Chondrocyte (in vitro differentiated cells): ENCODE measurements around the gene ASPDH. TPM values are rescaled to one million over a fixed set of nuclear protein-coding genes. Genes with fewer than 3 reads are reported as not detected.
A peak's percentile ranks its signal among the peaks of the same experiment; 100 is the strongest.

Experiments used
- DNase-seq: peaks from one replicate; pipeline ENCODE4 v3.0.0; 2021; ENCODE audit warnings: mixed read lengths, low spot score
- H3K27ac Mint-ChIP-seq: one replicate; pipeline ENCODE4 v1.8.0; 2021; ENCODE audit warnings: mild to moderate bottlenecking, moderate library complexity, mixed read lengths; ENCODE audit not compliant: unreplicated experiment
- H3K27me3 Mint-ChIP-seq: 2 replicates; pipeline ENCODE4 v1.8.0; 2021; ENCODE audit warnings: low read depth, mixed read lengths
- H3K36me3 Mint-ChIP-seq: 2 replicates; pipeline ENCODE4 v1.8.0; 2021; ENCODE audit warnings: low read depth, mixed read lengths
- H3K4me1 Mint-ChIP-seq: 2 replicates; pipeline ENCODE4 v1.8.0; 2021; ENCODE audit warnings: low read depth, mild to moderate bottlenecking, mixed read lengths
- H3K4me3 Mint-ChIP-seq: one replicate; pipeline ENCODE4 v1.8.0; 2021; ENCODE audit warnings: mild to moderate bottlenecking, moderate library complexity, mixed read lengths; ENCODE audit not compliant: unreplicated experiment
- H3K9me3 Mint-ChIP-seq: 2 replicates; pipeline ENCODE4 v1.8.0; 2021; ENCODE audit warnings: low read depth, mixed read lengths
- CTCF ChIP-seq: fragments of 200-600 bp; sonication (generic); IDR thresholded peaks from 2 replicates; pipeline ENCODE4 v1.5.0; 2021; ENCODE audit warnings: antibody characterized with exemption, mild to moderate bottlenecking, moderate library complexity
- total RNA-seq: library from RNA; stranded (reverse); gene quantifications from 3 replicates; pipeline ENCODE4 v1.2.1, GENCODE V29; 2021

Gene ASPDH
- total RNA-seq, 1 donor from 2014 or later: not detected

- no peak for TF ChIP-seq CTCF
- Mint-ChIP-seq H3K27me3 (peaks cover 38% of the 10 kb centered on the region), H3K9me3 (no peaks in the 10 kb centered on the region), H3K27ac (no peak overlapping the region), H3K4me1 (peaks cover 7% of the 10 kb centered on the region), H3K36me3 (no peaks in the 10 kb centered on the region), H3K4me3 (no peak overlapping the region)
- DNase-seq: no peak
Observed at GRCh38 chr19:50558039-50558438, 44.3 kb upstream of the ASPDH start.

- Mint-ChIP-seq H3K36me3 (no peaks in the 10 kb centered on the region), H3K4me3 (peak overlapping the region; percentile 93), H3K27ac (no peak overlapping the region), H3K27me3 (peaks cover 44% of the 10 kb centered on the region), H3K4me1 (peaks cover 10% of the 10 kb centered on the region), H3K9me3 (no peaks in the 10 kb centered on the region)
- TF ChIP-seq CTCF: no peak
- peak; percentile 81 for DNase-seq
Observed at GRCh38 chr19:50557009-50557613, 43.4 kb upstream of the ASPDH start.

GRCh38 chr19:50556282-50557008 lies 42.7 kb upstream of the ASPDH start:
- Mint-ChIP-seq H3K4me3 (peak overlapping the region; percentile 93), H3K27ac (no peak overlapping the region), H3K4me1 (peaks cover 13% of the 10 kb centered on the region), H3K9me3 (no peaks in the 10 kb centered on the region), H3K36me3 (no peaks in the 10 kb centered on the region), H3K27me3 (peaks cover 48% of the 10 kb centered on the region)
- no peak for DNase-seq
- TF ChIP-seq CTCF: peak; percentile 95

- Mint-ChIP-seq H3K4me1 (peaks cover 13% of the 10 kb centered on the region), H3K27ac (no peak overlapping the region), H3K27me3 (peaks cover 46% of the 10 kb centered on the region), H3K36me3 (no peaks in the 10 kb centered on the region), H3K4me3 (peak overlapping the region; percentile 93), H3K9me3 (no peaks in the 10 kb centered on the region)
- TF ChIP-seq CTCF: no peak
- DNase-seq: peak; percentile 83
Observed at GRCh38 chr19:50555450-50556281, 42.0 kb upstream of the ASPDH start.

GRCh38 chr19:50555033-50555432 lies 41.3 kb upstream of the ASPDH start:
- H3K4me1 Mint-ChIP-seq: peaks cover 13% of the 10 kb centered on the region
- H3K9me3 Mint-ChIP-seq: no peaks in the 10 kb centered on the region
- no peak for DNase-seq
- H3K27ac Mint-ChIP-seq: no peak overlapping the region
- no peaks in the 10 kb centered on the region for H3K36me3 Mint-ChIP-seq
- no peak overlapping the region for H3K4me3 Mint-ChIP-seq
- TF ChIP-seq CTCF: no peak
- peaks cover 47% of the 10 kb centered on the region for H3K27me3 Mint-ChIP-seq
